Activated CD8-positive, alpha-beta memory T cell treated with anti-CD3 and anti-CD28 coated beads for 36 hours (primary cell): ENCODE measurements around the gene CCDC187. TPM values are rescaled to one million over a fixed set of nuclear protein-coding genes. Genes with fewer than 3 reads are reported as not detected.
"Not testable (repeated sequence)": the region's sequence is repeated elsewhere in the genome, so short reads cannot be mapped to it uniquely, and the experiment has no call there.

Experiments
- CTCF ChIA-PET: fragments of 350-600 bp; sonication (Branson Sonifier 250); formaldehyde crosslinking; loops from one replicate; lab custom pipeline; 2021; ENCODE audit warnings: antibody characterized with exemption; lab: Charles Lee
- POLR2A ChIA-PET: fragments of 350-600 bp; sonication (Branson Sonifier 250); formaldehyde crosslinking; loops from one replicate; lab custom pipeline; 2021; ENCODE audit warnings: antibody characterized with exemption; lab: Charles Lee
- total RNA-seq, 2 experiments: library from RNA; stranded (reverse); gene quantifications; one replicate each; pipeline ENCODE4 v1.2.3, GENCODE V29; 2021

CCDC187 gene
- total RNA-seq, 2 experiments from 2014 or later, result not detected

GRCh38 chr9:136240941-136241340, 63.0 kb downstream of the CCDC187 start:
- POLR2A ChIA-PET, result no interaction called here
- CTCF ChIA-PET, result no interaction called here

- POLR2A ChIA-PET, result no interaction called here
- CTCF ChIA-PET, result no interaction called here
These were observed 63.9 kb downstream of the CCDC187 start for GRCh38 chr9:136239983-136240330.

GRCh38 chr9:136239135-136239982, 64.5 kb downstream of the CCDC187 start:
- ChIA-PET POLR2A (no interaction called here), CTCF (no interaction called here)

- ChIA-PET CTCF (no interaction called here), POLR2A (no interaction called here)
These were observed 65.6 kb downstream of the CCDC187 start for GRCh38 chr9:136238342-136238732.

GRCh38 chr9:136237486-136238341, 66.2 kb downstream of the CCDC187 start:
- POLR2A ChIA-PET, result no interaction called here
- CTCF ChIA-PET, result no interaction called here

GRCh38 chr9:136236471-136237410, 67.2 kb downstream of the CCDC187 start:
- POLR2A ChIA-PET, CTCF ChIA-PET: not testable (repeated sequence)

GRCh38 chr9:136235709-136236455, 68.0 kb downstream of the CCDC187 start:
- ChIA-PET CTCF (no interaction called here), POLR2A (no interaction called here)

GRCh38 chr9:136235171-136235570, 68.7 kb downstream of the CCDC187 start:
- ChIA-PET CTCF (no interaction called here), POLR2A (no interaction called here)

GRCh38 chr9:136234597-136234996, 69.3 kb downstream of the CCDC187 start:
- CTCF ChIA-PET, result no interaction called here
- POLR2A ChIA-PET, result no interaction called here

GRCh38 chr9:136233868-136234267, 70.0 kb downstream of the CCDC187 start:
- POLR2A ChIA-PET, result no interaction called here
- CTCF ChIA-PET, result no interaction called here

GRCh38 chr9:136233411-136233810, 70.5 kb downstream of the CCDC187 start:
- POLR2A ChIA-PET, result no interaction called here
- CTCF ChIA-PET, result no interaction called here

GRCh38 chr9:136232969-136233368, 70.9 kb downstream of the CCDC187 start:
- ChIA-PET CTCF (no interaction called here), POLR2A (no interaction called here)

GRCh38 chr9:136231478-136232297, 72.2 kb downstream of the CCDC187 start:
- POLR2A ChIA-PET, result no interaction called here
- CTCF ChIA-PET, result no interaction called here

- ChIA-PET CTCF (no interaction called here), POLR2A (no interaction called here)
These were observed 73.1 kb downstream of the CCDC187 start for GRCh38 chr9:136230773-136231172.

- ChIA-PET CTCF (no interaction called here), POLR2A (no interaction called here)
These were observed 73.5 kb downstream of the CCDC187 start for GRCh38 chr9:136230365-136230764.

GRCh38 chr9:136229096-136230065, 74.5 kb downstream of the CCDC187 start:
- ChIA-PET CTCF (interaction anchor here (0.9 kb wide), 1 partner anchor 38 kb away, joined by 3 read pairs; no protein-coding TSS in a partner anchor), POLR2A (no interaction called here)
